Ovary (tissue), 3 donors: ENCODE results near the gene AGPAT4.

Source experiments
- CTCF ChIP-seq, 3 donors: fragments of 450-650 bp in 2 of 3; fragments of 200-600 bp in 1 of 3; IDR thresholded peaks; one replicate each; pipeline versions ENCODE4 v1.5.1 to v1.8.0; 2016 to 2022; ENCODE audit warnings: antibody characterized with exemption in 3 of 3, mild to moderate bottlenecking in 1 of 3
- EP300 ChIP-seq: sonication (generic); formaldehyde crosslinking; IDR thresholded peaks from one replicate; pipeline ENCODE4 v1.6.1; 2017; ENCODE audit warnings: antibody characterized with exemption
- POLR2A ChIP-seq: fragments of 450-650 bp; IDR thresholded peaks from one replicate; pipeline ENCODE4 v1.6.1; 2017; ENCODE audit warnings: antibody characterized with exemption, mild to moderate bottlenecking, moderate library complexity
- donor health status: DM: no; HTN: no; CAD: no.

GRCh38 chr6:161130967-161131766, 142.7 kb downstream of the AGPAT4 start:
- TF ChIP-seq POLR2A (no peak), CTCF (IDR thresholded peaks at IDR 0.05) (no peak), EP300 (no peak)
